ENCODE data around the gene UNC119. TPM values are rescaled to one million over a fixed set of nuclear protein-coding genes. Genes with fewer than 3 reads are reported as not detected.

The UNC119 gene
- total RNA-seq, 1 experiment from 2014 or later = 57.8 TPM

- no peak for DNase-seq (ENCODE audit: low read depth)
These were observed 7.3 kb downstream of the UNC119 start for GRCh38 chr17:28545141-28545503.

DNA sequence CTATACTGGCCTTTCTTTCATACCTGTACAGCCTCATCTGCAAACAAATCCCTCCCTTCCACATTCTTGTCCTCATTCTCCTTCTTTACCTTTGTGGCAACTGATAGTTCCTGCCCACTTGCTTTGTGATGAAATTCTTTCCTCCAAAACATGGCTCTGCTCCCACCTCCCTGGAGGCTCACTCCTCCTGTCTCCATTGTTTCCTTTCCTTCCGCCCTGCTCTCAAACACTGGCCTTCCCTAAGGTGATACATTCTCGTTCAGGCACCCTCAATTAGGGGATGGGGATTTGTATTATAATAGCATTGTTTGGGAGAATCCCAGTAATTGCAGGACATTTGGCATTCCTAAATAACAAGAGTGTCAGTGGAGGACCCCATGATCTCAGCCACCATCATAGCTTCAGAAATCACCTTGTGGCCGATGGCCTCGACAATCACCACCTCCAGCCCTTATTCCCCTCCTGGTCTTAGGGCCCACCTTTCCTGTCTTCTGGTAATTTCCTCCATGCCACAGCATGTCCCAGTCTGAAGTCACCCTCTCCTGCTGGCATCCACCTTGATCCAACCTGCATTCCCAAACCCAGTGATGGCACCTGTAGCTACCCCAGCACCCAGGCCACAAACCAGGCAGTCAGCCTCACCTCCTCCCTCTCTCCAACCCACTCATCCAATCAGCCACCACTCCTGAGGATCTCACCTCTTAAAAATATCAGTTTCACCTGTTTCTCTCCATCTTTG lies 7.9 kb downstream of the UNC119 start:
- no peak for DNase-seq (ENCODE audit: low read depth)

GRCh38 chr17:28541439-28541838 lies 11.0 kb downstream of the UNC119 start:
- no peak for DNase-seq (ENCODE audit: low read depth)

- no peak for DNase-seq (ENCODE audit: low read depth)
These were observed 12.2 kb downstream of the UNC119 start for GRCh38 chr17:28540231-28540630.

- no peak for DNase-seq (ENCODE audit: low read depth)
These were observed 14.0 kb downstream of the UNC119 start for GRCh38 chr17:28538296-28538895.

- no peak for DNase-seq (ENCODE audit: low read depth)
These were observed 15.2 kb downstream of the UNC119 start for GRCh38 chr17:28537219-28537610.

DNA sequence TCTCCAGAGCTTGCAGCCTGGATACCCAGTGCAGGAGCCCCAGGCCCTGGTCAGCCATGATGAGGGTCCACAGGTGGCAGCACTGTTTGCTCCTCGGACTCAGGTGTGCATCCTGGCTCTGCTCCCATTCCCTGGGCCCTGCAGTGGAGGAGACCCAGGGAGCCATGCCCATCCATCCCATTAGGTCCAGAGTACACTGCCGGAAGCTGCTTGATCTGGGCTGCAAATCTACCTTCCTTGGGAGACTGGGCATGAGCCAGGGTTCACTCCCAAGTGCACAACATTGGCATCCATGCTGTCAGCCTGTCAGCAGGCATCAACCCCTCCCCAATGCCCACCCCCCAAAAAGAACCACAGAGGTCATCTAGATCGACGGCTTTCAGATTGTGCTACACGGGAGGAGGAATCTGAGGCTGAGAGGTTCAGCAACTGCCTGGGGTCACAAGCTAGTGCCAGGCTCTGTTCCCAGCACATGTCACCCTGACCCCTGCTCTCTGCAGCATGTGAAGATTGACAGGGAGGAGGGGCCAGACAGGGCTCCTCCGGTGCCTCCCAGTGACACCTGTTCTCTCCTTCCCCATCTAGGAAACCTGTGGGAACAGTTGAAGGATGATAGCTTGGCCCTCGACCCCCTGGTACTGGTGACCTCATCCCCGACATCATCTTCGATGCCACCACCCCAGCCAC lies 15.7 kb downstream of the UNC119 start:
- DNase-seq (ENCODE audit: low read depth) = no peak

DNA sequence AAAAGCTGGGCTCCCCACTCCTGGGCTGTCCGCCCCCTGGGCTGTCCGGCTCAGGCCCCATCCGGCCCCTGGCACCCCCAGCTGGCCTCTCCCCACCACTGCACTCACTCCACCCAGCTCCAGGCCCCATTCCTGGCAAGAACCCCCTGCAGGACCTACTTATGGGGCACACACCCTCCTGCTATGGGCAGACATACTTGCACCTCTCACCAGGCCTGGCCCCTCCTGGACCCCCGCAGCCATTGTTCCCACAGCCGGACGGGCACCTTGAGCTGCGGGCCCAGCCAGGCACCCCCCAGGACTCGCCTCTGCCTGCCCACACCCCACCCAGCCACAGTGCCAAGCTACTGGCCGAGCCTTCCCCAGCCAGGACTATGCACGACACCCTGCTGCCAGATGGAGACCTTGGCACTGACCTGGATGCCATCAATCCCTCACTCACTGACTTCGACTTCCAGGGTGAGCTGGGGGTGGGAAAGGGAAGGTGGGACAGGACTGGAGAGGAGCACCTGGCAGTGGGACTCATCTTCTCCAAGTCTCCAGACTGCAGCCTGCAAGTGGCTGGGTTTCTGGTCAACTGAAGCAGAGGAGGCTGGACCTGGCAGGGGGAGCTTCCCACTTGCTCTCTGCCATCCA lies 17.6 kb downstream of the UNC119 start:
- no peak for DNase-seq (ENCODE audit: low read depth)

DNA sequence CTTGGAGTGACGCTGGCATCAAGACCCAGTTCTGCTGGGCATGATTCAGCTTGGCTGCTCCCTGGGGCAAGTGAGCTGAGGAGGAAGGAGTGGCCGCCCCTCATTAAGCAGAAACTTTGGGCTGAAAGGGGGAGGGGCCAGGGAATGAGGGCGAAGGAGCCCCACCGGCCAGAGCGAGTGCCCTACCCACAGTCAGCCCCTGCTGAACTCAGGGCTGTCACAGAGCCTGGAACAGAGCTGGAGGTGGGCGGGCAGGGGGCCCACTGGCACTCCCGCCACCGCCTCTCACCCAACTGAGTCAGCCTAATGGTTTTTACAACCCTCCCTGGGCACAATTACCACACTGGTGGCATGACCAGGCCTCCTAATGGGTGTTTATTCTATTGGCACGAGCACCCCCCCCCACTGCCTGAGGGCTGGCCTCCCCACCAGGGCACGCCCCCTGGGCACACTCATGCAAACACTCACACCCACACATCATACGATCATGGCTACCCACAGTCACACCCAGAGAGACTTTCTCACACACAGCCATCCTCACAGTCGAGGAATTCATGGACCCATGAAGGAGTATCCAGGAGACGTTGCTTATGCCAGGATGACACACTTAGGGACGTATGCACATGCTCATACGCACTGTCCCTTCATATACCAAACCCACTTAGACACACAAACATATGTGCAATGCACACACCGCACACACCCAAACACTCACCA lies 19.2 kb downstream of the UNC119 start:
- DNase-seq (ENCODE audit: low read depth) = no peak

GRCh38 chr17:28532050-28532960 lies 20.1 kb downstream of the UNC119 start:
- DNase-seq (ENCODE audit: low read depth) = no peak

- no peak for DNase-seq (ENCODE audit: low read depth)
These were observed 21.5 kb downstream of the UNC119 start for GRCh38 chr17:28530926-28531325.

GRCh38 chr17:28530250-28530649 lies 22.2 kb downstream of the UNC119 start:
- no peak for DNase-seq (ENCODE audit: low read depth)

GRCh38 chr17:28529013-28529400 lies 23.4 kb downstream of the UNC119 start:
- DNase-seq (ENCODE audit: low read depth) = no peak

DNA sequence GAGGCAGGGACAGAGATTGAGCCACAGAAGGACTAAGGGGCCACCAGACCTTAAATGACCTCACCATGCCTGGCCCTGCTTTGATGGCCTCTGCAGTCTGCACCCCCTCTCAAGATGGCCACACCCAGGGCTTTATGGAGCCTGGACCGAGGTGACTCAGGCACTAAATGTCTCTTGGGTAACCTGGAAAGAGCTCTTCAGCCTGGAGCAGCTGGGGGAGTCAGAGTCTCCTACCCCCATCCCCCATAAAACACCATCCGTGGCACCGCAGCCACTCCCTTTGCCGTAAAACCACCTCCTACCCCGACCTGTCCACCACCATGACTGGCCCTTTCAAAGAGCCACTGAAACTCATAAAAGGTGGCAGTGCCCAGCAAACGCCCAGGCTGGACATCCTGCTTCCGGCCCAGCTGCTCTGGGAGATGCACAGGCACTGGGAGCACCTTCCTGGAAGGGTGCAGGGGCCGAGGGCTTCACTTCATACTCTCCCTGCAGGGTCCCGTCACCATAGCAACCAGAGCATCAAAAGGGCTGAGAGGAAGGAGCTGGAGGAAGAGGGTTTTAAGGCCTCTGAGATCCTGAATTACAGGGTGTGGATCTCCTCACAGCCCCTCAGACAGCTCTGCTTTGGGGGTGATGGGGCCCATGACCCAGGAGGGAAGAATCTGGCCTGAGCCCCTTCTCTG lies 24.0 kb downstream of the UNC119 start:
- no peak for DNase-seq (ENCODE audit: low read depth)

- no peak for DNase-seq (ENCODE audit: low read depth)
These were observed 24.6 kb downstream of the UNC119 start for GRCh38 chr17:28527859-28528258.

- DNase-seq (ENCODE audit: low read depth) = no peak
These were observed 25.2 kb downstream of the UNC119 start for GRCh38 chr17:28527181-28527681.

DNA sequence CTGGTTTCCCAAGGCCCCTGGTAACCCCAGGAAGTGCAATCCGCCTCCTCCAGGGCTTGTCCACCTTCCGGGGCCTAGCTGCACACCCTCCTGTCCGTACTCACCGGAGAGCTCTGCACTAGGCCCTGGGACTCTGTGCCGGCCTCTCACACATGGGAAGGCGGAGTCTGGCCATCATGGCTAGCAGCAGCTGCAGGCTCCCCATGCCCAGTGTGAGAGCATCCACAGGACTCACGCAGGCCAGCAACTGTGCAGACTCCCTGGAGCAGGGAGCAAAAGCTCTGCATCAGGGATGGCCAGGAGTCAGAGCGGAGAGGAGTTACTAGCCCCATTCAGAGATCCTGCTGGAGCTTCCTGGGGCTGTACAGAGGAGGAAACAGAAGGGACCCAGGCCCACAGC lies 26.0 kb downstream of the UNC119 start:
- no peak for DNase-seq (ENCODE audit: low read depth)

GRCh38 chr17:28524476-28525424 lies 27.7 kb downstream of the UNC119 start:
- DNase-seq (ENCODE audit: low read depth) = peak; percentile 25

GRCh38 chr17:28523876-28524275 lies 28.5 kb downstream of the UNC119 start:
- no peak for DNase-seq (ENCODE audit: low read depth)
